Endodermal cell (in vitro differentiated cells): Measurements from ENCODE around the gene LYSMD2. TPM values are rescaled to one million over a fixed set of nuclear protein-coding genes. Genes with fewer than 3 reads are reported as not detected.

Experiments
- DNase-seq: peaks from one replicate; pipeline ENCODE4 v3.0.0-alpha.2; 2017
- H3K27ac ChIP-seq: 2 replicates; pipeline ENCODE4 v1.5.1; 2013; ENCODE audit warnings: mild to moderate bottlenecking, low read depth, low read length, moderate library complexity
- H3K27me3 ChIP-seq: 2 replicates; pipeline ENCODE4 v1.6.1; 2013; ENCODE audit warnings: mild to moderate bottlenecking, low read length, moderate library complexity; ENCODE audit not compliant: insufficient read depth, control insufficient read depth, poor library complexity, severe bottlenecking
- H3K36me3 ChIP-seq: 2 replicates; pipeline ENCODE4 v1.7.0; 2013; ENCODE audit warnings: mild to moderate bottlenecking, low read length, moderate library complexity; ENCODE audit not compliant: control insufficient read depth, insufficient read depth
- H3K4me1 ChIP-seq: one replicate; pipeline ENCODE4 v1.7.0; 2013; ENCODE audit warnings: low read length; ENCODE audit not compliant: control insufficient read depth, insufficient read depth
- H3K4me3 ChIP-seq: 2 replicates; pipeline ENCODE4 v1.5.1; 2013; ENCODE audit warnings: mild to moderate bottlenecking, low read length, moderate library complexity
- H3K9ac ChIP-seq: 2 replicates; pipeline ENCODE4 v1.6.1; 2013; ENCODE audit warnings: mild to moderate bottlenecking, low read length, moderate library complexity; ENCODE audit not compliant: poor library complexity, severe bottlenecking; ENCODE audit errors: extremely low read depth
- H3K9me3 ChIP-seq: 2 replicates; pipeline ENCODE4 v1.6.1; 2013; ENCODE audit warnings: mild to moderate bottlenecking, low read length, moderate library complexity; ENCODE audit not compliant: control insufficient read depth
- H3K27ac Mint-ChIP-seq: 2 replicates; pipeline ENCODE4 v1.8.0; 2020; ENCODE audit warnings: mixed read lengths
- H3K27me3 Mint-ChIP-seq: 2 replicates; pipeline ENCODE4 v1.8.0; 2021; ENCODE audit warnings: mild to moderate bottlenecking, mixed read lengths; ENCODE audit not compliant: insufficient read depth
- H3K36me3 Mint-ChIP-seq: 2 replicates; pipeline ENCODE4 v1.8.0; 2020; ENCODE audit warnings: low read depth, mixed read lengths
- H3K4me1 Mint-ChIP-seq: 2 replicates; pipeline ENCODE4 v1.8.0; 2020; ENCODE audit warnings: mixed read lengths
- H3K4me3 Mint-ChIP-seq: 2 replicates; pipeline ENCODE4 v1.8.0; 2020; ENCODE audit warnings: mild to moderate bottlenecking, moderate library complexity, mixed read lengths
- H3K9me3 Mint-ChIP-seq: 2 replicates; pipeline ENCODE4 v1.8.0; 2020; ENCODE audit warnings: mild to moderate bottlenecking, mixed read lengths
- WGBS, 2 experiments: methylation state at CpG; one replicate each; pipeline versions ENCODE4 v1.1.5 to v1.1.7; 2013; ENCODE audit warnings: missing lambda C conversion rate in 2 of 2, mixed read lengths in 1 of 2; ENCODE audit not compliant: insufficient coverage in 1 of 2, insufficient read length in 1 of 2; 5-methylcytosine and 5-hydroxymethylcytosine counted together
- total RNA-seq, 2 donors: library from RNA; stranded (reverse); fragmentation: NEBNext Ultra II Directional in 1 of 2; extraction: Animal tissue kit (Norgen Biotek cat#: 25700) in 1 of 2; gene quantifications; 2 replicates in 1 of 2; 3 replicates in 1 of 2; pipeline ENCODE4 v1.2.1, GENCODE V29; 2021
- TF ChIP-seq, protein P1 (sequence below): fragments of 200-600 bp; sonication (generic); conservative IDR thresholded peaks from 2 replicates; pipeline ENCODE4 v1.5.0; 2021; ENCODE audit warnings: antibody characterized with exemption, mild to moderate bottlenecking

LYSMD2 gene
- total RNA-seq, 2 donors from 2014 or later, result 0.80 to 1.5 TPM

DNA sequence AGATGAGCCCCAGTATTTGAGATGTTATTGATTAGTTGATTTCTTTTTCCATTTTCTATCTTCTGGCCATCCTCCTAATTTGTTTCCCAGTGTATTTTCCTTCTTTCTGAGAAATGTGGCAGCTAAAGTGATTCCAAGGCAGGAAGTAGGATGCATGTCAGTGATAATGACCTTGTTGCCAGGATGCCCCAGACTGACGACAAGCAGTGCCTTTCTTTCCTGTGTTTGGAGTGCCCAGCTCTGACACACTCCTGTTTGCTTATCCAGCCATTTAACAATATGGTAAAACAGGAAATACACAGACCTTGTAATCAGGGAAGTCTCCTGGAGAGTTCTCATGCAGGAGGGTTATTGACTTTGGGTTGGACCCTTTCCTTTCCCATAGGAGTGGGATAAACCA, 34.3 kb upstream of the LYSMD2 start:
- no peaks in the 10 kb centered on the region for H3K9me3 ChIP-seq
- H3K4me3 Mint-ChIP-seq, result no peak overlapping the region
- H3K4me1 Mint-ChIP-seq, result peaks cover 5% of the 10 kb centered on the region
- H3K4me1 ChIP-seq, result no peaks in the 10 kb centered on the region
- H3K27ac Mint-ChIP-seq, result no peak overlapping the region
- H3K36me3 Mint-ChIP-seq, result no peaks in the 10 kb centered on the region
- H3K27me3 ChIP-seq, result no peaks in the 10 kb centered on the region
- no peak overlapping the region for H3K4me3 ChIP-seq
- no peak overlapping the region for H3K9ac ChIP-seq
- H3K9me3 Mint-ChIP-seq, result no peaks in the 10 kb centered on the region
- no peaks in the 10 kb centered on the region for H3K27me3 Mint-ChIP-seq
- H3K27ac ChIP-seq, result no peak overlapping the region
- TF ChIP-seq, protein P1, sequence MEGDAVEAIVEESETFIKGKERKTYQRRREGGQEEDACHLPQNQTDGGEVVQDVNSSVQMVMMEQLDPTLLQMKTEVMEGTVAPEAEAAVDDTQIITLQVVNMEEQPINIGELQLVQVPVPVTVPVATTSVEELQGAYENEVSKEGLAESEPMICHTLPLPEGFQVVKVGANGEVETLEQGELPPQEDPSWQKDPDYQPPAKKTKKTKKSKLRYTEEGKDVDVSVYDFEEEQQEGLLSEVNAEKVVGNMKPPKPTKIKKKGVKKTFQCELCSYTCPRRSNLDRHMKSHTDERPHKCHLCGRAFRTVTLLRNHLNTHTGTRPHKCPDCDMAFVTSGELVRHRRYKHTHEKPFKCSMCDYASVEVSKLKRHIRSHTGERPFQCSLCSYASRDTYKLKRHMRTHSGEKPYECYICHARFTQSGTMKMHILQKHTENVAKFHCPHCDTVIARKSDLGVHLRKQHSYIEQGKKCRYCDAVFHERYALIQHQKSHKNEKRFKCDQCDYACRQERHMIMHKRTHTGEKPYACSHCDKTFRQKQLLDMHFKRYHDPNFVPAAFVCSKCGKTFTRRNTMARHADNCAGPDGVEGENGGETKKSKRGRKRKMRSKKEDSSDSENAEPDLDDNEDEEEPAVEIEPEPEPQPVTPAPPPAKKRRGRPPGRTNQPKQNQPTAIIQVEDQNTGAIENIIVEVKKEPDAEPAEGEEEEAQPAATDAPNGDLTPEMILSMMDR, result no peak
- no peaks in the 10 kb centered on the region for H3K36me3 ChIP-seq
- no peak for DNase-seq
- 90 to 100% methylated on average over 1 of the region's 1 CpG for WGBS, 2 experiments

DNA sequence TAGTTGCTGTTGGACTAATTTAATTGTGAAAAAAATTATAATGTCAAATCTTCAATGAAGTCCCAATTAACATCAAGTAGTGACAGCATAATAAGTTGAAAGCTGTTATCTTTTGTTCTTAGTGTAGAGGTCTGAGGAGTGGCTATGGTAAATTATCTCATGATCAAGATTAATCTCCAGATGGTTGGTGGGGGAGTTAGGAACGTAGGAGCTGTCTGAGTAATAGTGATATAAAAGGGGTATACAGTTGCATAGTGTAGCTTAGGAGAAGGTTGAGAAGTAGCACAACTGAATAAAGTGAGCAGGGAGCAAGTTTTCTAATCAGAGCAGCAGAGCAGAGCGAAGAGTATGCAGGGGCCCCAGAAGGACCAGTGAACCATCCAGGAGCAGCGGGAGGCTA, 33.4 kb upstream of the LYSMD2 start:
- Histone ChIP-seq H3K4me1 (no peaks in the 10 kb centered on the region), H3K9me3 (no peaks in the 10 kb centered on the region), H3K27me3 (no peaks in the 10 kb centered on the region), H3K9ac (no peak overlapping the region), H3K27ac (no peak overlapping the region), H3K4me3 (no peak overlapping the region), H3K36me3 (no peaks in the 10 kb centered on the region)
- Mint-ChIP-seq H3K4me1 (peaks cover 5% of the 10 kb centered on the region), H3K9me3 (no peaks in the 10 kb centered on the region), H3K4me3 (no peak overlapping the region), H3K27ac (no peak overlapping the region), H3K27me3 (no peaks in the 10 kb centered on the region), H3K36me3 (no peaks in the 10 kb centered on the region)
- TF ChIP-seq, protein P1, result no peak
- no peak for DNase-seq
- 58 to 64% methylated on average over 3 of the region's 3 CpGs for WGBS, 2 experiments

DNA sequence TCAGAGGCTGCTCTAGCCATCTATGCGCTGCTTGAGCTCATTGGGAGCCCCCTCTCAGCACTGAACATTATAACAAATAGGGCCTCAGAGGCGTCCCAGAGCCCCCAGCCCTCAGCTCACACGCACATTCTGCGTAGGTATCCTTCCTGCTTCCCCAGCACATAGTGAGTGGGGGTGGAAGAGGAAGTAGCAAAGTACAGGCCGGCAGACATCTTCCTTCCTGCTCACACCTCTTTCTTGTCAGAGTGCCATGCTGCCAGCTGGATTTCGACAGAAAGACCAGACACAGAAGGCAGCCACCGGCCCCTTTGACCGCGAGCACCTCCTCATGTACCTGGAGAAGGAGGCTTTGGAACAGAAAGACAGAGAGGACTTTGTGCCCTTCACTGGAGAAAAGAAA, 30.6 kb upstream of the LYSMD2 start:
- Mint-ChIP-seq H3K9me3 (no peaks in the 10 kb centered on the region), H3K4me3 (no peak overlapping the region), H3K27me3 (no peaks in the 10 kb centered on the region), H3K27ac (no peak overlapping the region), H3K4me1 (peaks cover 5% of the 10 kb centered on the region), H3K36me3 (no peaks in the 10 kb centered on the region)
- Histone ChIP-seq H3K4me3 (no peak overlapping the region), H3K9ac (no peak overlapping the region), H3K9me3 (no peaks in the 10 kb centered on the region), H3K36me3 (no peaks in the 10 kb centered on the region), H3K4me1 (no peaks in the 10 kb centered on the region), H3K27ac (no peak overlapping the region), H3K27me3 (no peaks in the 10 kb centered on the region)
- DNase-seq, result no peak
- TF ChIP-seq, protein P1, result no peak
- WGBS, 2 experiments, result 89 to 95% methylated on average over 4 to 9 of the region's 9 CpGs
